NCI-H82 treated with DMSO at 0.1 percent for 48 hours (cell line): ENCODE results near the gene IDH3G.

Experiments used
- DNase-seq: peaks from one replicate; lab custom pipeline; 2025; ENCODE audit not compliant: unreplicated experiment; lab: John Stamatoyannopoulos, UW

IDH3G gene

GRCh38 chrX:153816831-153817690 lies 22.9 kb upstream of the IDH3G start:
- no peak for DNase-seq

DNA sequence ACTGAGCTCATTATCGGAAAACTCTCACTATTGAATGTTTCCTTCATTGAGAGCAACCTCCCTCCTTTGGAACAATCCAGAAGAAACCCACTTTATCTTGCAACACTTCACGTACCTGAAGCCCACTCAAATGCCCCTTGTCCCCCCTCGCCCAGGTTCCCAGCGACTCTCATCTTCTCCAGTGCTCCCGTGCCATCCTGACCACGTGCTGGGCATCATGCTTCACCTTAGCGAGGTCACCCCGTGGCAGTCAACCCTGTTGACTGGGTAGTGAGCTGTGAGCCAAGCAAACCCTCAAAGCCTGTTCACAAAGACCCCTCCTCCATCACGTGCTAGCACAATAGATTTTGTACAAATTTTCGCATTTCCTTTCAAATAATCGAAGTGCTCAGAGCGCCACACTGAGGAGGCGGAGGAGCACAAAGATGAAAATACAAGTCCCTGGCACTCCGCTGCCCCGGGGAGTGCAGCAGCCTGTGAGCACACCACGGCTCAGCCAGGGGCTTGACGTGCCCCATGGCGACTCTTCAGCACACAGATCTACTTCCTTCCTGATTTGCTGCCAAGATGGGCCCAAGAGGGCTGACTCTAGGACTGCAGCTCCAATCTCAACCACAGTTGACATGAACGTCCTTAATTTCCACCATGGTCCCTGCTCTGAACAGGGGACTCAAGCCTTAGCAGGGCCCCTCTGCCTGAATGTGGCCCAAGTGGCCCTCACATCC lies 20.6 kb upstream of the IDH3G start:
- DNase-seq, result no peak

GRCh38 chrX:153813161-153813560 lies 19.0 kb upstream of the IDH3G start:
- DNase-seq, result no peak

- no peak for DNase-seq
These were observed 18.0 kb upstream of the IDH3G start for GRCh38 chrX:153812220-153812619.

- no peak for DNase-seq
These were observed 13.8 kb upstream of the IDH3G start for GRCh38 chrX:153807976-153808375.

- DNase-seq, result no peak
These were observed 12.9 kb upstream of the IDH3G start for GRCh38 chrX:153806999-153807575.

- no peak for DNase-seq
These were observed 11.3 kb upstream of the IDH3G start for GRCh38 chrX:153805436-153805835.

DNA sequence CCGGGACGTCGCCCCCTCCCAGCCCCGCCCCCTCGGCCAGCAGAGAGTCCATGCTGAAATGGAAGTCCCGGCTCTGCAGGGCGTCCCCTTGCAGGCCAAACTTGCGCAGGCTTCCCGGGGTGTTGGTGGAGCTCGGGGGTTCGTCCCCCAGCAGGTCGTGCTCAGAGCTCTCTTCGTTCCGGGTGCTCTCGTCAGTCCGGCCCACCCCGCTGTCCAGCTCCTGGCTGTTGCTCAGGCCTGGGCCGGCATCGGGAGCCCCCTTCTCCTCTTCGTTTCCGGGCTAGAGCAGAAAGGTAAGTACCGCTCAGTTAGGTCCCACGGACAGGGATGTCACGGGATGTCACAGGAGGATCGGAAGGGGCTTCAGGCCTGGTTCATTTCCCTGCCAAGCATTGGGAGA lies 10.4 kb upstream of the IDH3G start:
- no peak for DNase-seq

DNA sequence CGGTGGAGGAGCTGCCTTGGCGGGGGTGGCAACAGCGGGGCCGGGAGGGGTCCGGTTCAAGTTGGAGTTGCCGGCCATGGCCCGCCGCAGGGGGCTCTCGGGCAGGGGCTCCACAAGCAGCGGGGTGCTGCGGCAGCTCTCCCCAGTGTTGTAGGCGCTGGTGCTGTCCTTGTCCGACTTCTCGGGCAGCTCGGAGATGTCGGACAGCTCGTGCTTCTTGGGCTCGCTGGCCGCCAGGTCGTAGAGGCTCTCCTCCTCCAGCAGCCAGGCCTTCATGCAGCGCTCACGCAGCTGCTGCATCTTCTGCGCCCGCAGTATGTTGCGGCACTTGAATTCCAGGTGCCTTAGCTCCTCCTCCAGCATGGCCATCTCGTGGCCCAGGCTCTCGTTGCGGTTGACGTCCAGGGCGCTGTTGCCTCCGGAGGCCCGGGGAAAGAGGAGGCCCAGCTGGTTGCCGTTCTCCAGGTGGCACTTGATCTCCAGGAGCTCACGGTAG lies 10.0 kb upstream of the IDH3G start:
- DNase-seq, result no peak

DNA sequence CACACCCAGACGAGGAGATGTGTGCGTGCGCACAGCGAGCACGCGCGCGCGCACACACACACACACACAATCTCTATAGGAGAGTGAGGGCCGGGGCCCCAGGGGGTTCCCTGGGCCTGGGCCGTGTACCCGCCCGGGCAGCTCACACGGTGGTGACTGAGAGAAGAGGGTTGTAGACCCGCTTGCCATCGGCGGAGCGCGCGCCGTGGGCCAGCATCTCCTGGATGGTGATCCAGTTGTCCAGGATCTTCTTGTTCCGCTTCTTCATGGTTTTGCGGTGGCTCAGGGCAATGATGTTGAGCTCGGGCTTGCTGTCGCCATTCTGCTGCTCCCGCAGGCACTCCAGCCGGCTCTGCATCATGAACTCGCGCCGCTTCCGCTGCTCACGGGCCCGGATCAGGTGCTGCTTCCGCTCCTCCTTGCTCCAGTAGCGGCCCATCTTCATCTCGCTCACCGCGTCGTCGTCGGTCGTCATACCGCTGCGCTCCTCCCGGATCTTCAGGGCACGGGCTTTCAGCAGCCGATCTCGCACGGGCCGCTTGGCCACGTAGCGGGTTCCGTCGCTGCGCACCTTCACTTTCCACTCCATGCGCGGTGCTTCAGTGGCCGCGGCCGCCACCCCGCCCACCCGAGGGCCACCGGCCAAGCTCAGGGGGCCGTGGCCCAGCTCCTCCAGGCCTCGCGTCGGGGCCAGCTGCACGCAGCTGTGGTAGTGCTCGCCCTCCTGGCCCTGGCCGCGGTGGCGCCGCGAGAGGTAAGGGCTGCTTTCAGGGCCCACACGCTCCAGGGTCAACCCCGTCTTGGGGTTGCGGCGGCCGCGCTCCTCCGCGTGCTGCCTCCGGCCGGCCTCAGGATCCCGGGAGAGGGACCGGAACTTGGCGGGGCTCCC lies 9.3 kb upstream of the IDH3G start:
- no peak for DNase-seq

DNA sequence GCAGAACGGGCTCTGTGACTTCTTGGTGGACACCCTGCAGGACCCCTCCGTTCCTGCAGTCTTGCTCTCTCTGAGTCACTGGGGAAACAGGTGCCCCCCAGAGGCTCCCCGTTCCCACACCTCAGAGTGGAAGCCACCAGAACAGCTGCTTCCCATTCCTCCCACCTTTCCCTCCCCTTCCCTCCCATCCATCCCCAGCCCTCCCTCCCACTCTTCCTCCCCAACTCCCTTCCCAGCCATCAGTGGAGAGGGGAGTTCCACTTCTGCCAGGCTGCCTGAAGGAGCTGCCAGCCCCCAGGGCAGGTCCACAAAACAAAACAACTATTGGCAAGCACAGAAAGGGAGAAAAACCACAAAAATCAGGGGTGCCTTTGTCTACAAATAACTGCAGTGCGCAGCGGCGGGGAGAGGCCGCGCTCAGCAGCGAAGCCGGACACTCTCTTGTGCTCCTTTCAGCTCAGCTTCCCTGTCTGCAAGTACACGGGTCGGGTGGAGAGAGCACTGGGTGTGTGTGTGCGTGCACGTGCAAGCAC lies 8.4 kb upstream of the IDH3G start:
- DNase-seq, result no peak

GRCh38 chrX:153801669-153802068 lies 7.5 kb upstream of the IDH3G start:
- DNase-seq, result no peak

- no peak for DNase-seq
These were observed 6.6 kb upstream of the IDH3G start for GRCh38 chrX:153800746-153801145.

DNA sequence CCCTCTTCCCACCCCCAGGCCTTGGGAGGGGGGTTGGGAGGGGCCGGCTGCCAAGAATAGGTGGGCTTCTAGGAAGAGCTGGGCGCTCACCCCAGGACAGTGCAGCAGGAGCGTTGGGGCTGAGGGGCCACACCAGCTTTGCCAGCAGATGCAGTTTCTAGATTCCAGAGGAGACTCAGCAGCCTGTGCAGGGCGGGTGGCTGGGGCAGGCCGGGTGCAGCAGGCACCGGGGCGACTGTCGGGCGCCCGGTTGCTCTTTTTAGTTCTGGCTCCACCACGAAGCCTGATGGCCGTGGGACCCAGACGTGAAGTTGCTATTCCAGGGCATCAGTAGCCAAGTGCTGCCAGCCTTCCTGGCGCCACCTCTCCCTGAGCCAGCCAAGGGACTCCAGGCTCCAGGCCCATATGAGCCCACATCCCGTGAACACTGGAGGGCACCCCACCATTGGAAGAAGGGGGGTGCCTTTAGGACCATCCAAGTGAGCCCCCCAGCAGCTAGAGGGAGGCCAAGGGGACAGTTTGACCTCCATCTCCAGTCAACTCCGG lies 6.1 kb upstream of the IDH3G start:
- DNase-seq, result no peak

DNA sequence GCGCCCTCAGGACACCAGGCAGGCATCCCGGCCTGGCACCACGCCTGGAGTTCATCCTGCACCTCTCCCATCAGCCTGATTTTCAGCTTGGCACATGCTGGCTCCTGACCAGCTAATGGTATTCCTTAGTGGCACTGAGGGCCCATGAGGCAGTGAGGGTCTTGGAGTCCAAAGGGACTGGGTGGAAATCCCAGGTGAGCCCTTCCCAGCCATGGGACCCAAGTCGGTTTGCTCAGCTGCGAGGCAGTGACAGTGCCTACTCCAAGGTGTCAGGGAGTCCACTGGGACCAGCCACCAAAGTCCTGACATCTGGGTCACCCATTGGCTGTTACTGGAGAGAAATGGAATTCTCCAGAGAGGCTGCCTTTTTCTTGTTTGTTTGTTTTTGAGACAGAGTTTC lies 5.2 kb upstream of the IDH3G start:
- no peak for DNase-seq

DNA sequence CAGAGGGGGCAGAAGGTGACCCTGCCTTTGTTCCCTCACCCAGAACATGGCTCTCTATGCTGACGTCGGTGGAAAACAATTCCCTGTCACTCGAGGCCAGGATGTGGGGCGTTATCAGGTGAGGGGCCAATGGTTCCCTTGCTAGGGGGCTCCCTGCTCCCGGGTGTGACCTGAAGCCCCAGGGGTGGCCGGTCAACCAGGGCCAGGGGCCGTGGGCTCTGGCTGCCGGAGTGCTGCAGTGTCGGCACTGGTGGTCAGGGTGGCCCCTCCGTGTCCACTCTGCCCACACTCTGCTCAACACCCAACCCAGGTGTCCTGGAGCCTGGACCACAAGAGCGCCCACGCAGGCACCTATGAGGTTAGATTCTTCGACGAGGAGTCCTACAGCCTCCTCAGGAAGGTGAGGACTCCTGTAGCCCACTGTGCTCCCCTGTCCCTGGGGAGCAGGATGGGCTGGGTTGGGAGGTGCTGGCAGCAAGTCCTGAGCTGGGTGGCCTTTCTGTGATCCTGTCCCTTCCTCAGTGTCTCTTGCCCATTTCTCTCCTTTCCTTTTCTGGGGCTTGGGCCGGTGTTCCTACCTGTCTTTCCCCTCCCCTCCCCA lies 3.3 kb upstream of the IDH3G start:
- DNase-seq, result no peak

- no peak for DNase-seq
These were observed 982 bp upstream of the IDH3G start for GRCh38 chrX:153794897-153795816.

GRCh38 chrX:153793291-153793690 lies 884 bp downstream of the IDH3G start:
- DNase-seq, result no peak

DNA sequence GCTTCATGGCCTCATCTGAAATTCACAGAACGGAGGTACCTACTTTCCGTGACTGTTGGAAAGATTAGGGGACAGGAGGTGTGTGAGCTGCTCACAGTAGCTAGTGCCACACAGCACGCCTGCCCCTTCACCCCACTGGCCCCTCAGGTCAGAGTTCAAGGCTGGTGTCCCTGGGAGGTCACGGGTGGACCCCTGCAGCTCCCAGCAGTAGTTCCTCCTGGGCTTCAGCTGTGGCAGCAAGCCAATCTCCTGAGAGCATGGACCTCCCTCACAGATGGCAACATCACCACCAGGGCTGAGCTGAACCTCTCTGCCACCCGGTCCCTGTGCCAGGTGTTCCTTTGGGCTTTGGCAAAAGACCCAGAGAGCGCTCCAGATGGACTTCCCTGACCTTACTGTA lies 1.8 kb downstream of the IDH3G start:
- no peak for DNase-seq
